Endothelial cell of umbilical vein (primary cell): ENCODE results near the gene TOE1.

Experiments used
- CTCF ChIP-seq, 2 donors: IDR thresholded peaks; 1 replicate in 1 of 2; 2 replicates in 1 of 2; pipeline ENCODE4 v1.5.1; 2011; ENCODE audit warnings: low read length in 2 of 2, mild to moderate bottlenecking in 2 of 2, moderate library complexity in 2 of 2, control low read depth in 1 of 2, inconsistent platforms in 1 of 2, low read depth in 1 of 2; ENCODE audit not compliant: insufficient read depth in 1 of 2; ENCODE audit errors: extremely low read depth in 1 of 2
- JUN ChIP-seq: IDR thresholded peaks from 2 replicates; pipeline ENCODE4 v1.6.1; 2011; ENCODE audit warnings: borderline replicate concordance, low read depth; ENCODE audit not compliant: insufficient read length, insufficient read depth
- POLR2AphosphoS5 ChIP-seq: IDR thresholded peaks from 2 replicates; pipeline ENCODE4 v1.6.1; 2012; ENCODE audit warnings: low read depth, mild to moderate bottlenecking, control low read depth, low read length, moderate library complexity; ENCODE audit not compliant: insufficient read depth

GRCh38 chr1:45353685-45354084 is 13.7 kb downstream of the TOE1 start:
- no peak for TF ChIP-seq CTCF (IDR thresholded peaks at IDR 0.05; ENCODE audit: extremely low read depth in 1 of 2, insufficient read depth in 1 of 2, low read depth in 1 of 2, low read length in 2 of 2)
- no peak for TF ChIP-seq JUN
- no peak for TF ChIP-seq POLR2AphosphoS5
